Loucy (cell line): ENCODE measurements around the gene TAF4.

Experiments
- H2AFZ ChIP-seq: fragments of 200-600 bp; sonication (generic); 2 replicates; pipeline ENCODE4 v1.6.0; 2016; ENCODE audit warnings: antibody characterized with exemption, mild to moderate bottlenecking, low read length, moderate library complexity
- H3F3A ChIP-seq: fragments of 200-600 bp; 2 replicates; pipeline ENCODE4 v1.6.0; 2016; ENCODE audit warnings: antibody characterized with exemption, low read depth, mild to moderate bottlenecking
- H3K27me3 ChIP-seq: fragments of 200-600 bp; sonication (generic); 2 replicates; pipeline ENCODE4 v1.6.1; 2014; ENCODE audit warnings: low read length, mild to moderate bottlenecking; ENCODE audit not compliant: insufficient read depth, poor library complexity, severe bottlenecking
- H3K36me3 ChIP-seq: fragments of 200-600 bp; sonication (generic); 2 replicates; pipeline ENCODE4 v1.6.1; 2016; ENCODE audit warnings: low read length; ENCODE audit not compliant: insufficient read depth
- H3K4me1 ChIP-seq: fragments of 200-600 bp; sonication (generic); 2 replicates; pipeline ENCODE4 v1.5.1; 2014; ENCODE audit warnings: low read length, mild to moderate bottlenecking; ENCODE audit not compliant: insufficient read depth, poor library complexity, severe bottlenecking
- H3K4me2 ChIP-seq: fragments of 200-600 bp; sonication (generic); 2 replicates; pipeline ENCODE4 v1.6.0; 2014; ENCODE audit warnings: antibody characterized with exemption, low read length, low read depth, mild to moderate bottlenecking; ENCODE audit not compliant: poor library complexity, severe bottlenecking
- H3K4me3 ChIP-seq: fragments of 200-600 bp; sonication (generic); 2 replicates; pipeline ENCODE4 v1.5.1; 2014; ENCODE audit warnings: low read length, mild to moderate bottlenecking, mixed read lengths; ENCODE audit not compliant: poor library complexity, severe bottlenecking
- H3K79me2 ChIP-seq: fragments of 200-600 bp; sonication (generic); 2 replicates; pipeline ENCODE4 v1.6.1; 2014; ENCODE audit warnings: low read length; ENCODE audit not compliant: insufficient read depth
- H3K9ac ChIP-seq: fragments of 200-600 bp; sonication (generic); 2 replicates; pipeline ENCODE4 v1.6.0; 2014; ENCODE audit warnings: mild to moderate bottlenecking, low read depth, low read length, moderate library complexity; ENCODE audit not compliant: poor library complexity, severe bottlenecking
- H3K9me2 ChIP-seq: fragments of 200-600 bp; sonication (generic); replicated peaks from 2 replicates; pipeline ENCODE4 v1.6.1; 2016; ENCODE audit warnings: low read depth, low read length, mixed read lengths
- H3K9me3 ChIP-seq: fragments of 200-600 bp; sonication (generic); 2 replicates; pipeline ENCODE4 v1.6.1; 2014; ENCODE audit warnings: mild to moderate bottlenecking, antibody characterized with exemption, low read length, low read depth; ENCODE audit not compliant: insufficient read depth
- H4K20me1 ChIP-seq: fragments of 200-600 bp; sonication (generic); 2 replicates; pipeline ENCODE4 v1.6.0; 2014; ENCODE audit warnings: antibody characterized with exemption, low read length, mild to moderate bottlenecking; ENCODE audit not compliant: insufficient read depth, poor library complexity, severe bottlenecking
- EZH2phosphoT487 ChIP-seq: fragments of 200-600 bp; IDR thresholded peaks from 2 replicates; pipeline ENCODE4 v1.6.1; 2018; ENCODE audit warnings: antibody characterized with exemption, mild to moderate bottlenecking, moderate library complexity, borderline replicate concordance
- TF ChIP-seq, protein P1 (sequence below): fragments of 200-600 bp; sonication (generic); conservative IDR thresholded peaks from 2 replicates; pipeline ENCODE4 v1.5.1; 2014; ENCODE audit warnings: mild to moderate bottlenecking, antibody characterized with exemption, low read length

The TAF4 gene

DNA sequence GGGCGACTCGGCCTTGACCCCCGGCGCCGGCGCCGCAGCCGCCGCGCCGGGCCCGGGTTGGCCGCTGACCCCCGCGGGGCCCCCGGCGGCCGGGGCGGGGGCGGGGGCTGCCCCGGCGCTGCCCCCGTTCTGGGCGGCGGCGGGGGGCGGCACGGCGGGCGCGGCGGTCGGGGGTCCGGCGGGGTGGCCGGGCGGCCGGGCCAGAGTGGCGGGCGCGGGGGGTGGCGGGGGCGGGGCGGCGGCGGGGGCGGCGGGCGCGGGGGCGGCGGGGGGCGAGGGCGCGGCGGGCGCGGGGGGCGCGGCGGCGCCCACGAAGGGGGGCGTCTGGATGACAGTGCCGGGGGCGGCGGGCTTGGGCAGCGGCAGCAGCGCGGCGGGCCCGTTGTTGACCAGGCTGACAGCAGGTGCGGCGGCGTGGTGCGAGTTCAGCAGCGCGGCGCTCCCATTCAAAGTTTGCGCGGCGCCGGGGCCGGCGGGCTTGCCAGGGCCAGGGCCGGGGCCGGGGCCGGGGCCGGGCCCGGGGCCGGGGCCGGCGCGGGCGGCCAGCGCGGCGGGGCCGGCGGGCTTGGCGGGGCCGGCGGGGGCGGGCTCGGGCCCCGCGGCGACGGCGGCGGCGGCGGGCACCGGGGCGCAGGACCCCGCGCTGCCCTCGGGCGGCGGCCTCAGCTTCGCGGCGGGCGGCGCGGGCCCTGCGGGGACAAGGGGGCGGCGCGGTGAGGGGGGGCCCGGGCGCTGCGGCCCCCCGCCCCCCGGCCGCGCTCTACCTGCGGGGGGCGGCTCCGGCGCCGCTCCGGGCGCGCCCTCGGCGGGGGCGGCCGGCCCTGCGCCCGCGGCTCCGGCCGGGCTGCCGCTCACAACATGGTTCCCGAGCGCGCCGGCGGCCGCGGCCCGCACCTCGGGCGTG, 659 bp downstream of the TAF4 start:
- Histone ChIP-seq H3K9me3 (no peaks in the 10 kb centered on the region), H4K20me1 (peaks cover 44% of the 10 kb centered on the region), H3K4me1 (peaks cover 60% of the 10 kb centered on the region), H3K9ac (no peak overlapping the region), H3K4me2 (no peak overlapping the region), H3K9me2 (no peaks in the 10 kb centered on the region), H3K4me3 (peak overlapping the region; percentile 71), H3K27me3 (no peaks in the 10 kb centered on the region), H3F3A (peaks cover 4% of the 10 kb centered on the region; the same call in 1 of the 2 replicates), H3K36me3 (no peaks in the 10 kb centered on the region), H3K79me2 (peaks cover 60% of the 10 kb centered on the region), H2AFZ (no peak overlapping the region)
- no peak for TF ChIP-seq EZH2phosphoT487
- TF ChIP-seq, protein P1, sequence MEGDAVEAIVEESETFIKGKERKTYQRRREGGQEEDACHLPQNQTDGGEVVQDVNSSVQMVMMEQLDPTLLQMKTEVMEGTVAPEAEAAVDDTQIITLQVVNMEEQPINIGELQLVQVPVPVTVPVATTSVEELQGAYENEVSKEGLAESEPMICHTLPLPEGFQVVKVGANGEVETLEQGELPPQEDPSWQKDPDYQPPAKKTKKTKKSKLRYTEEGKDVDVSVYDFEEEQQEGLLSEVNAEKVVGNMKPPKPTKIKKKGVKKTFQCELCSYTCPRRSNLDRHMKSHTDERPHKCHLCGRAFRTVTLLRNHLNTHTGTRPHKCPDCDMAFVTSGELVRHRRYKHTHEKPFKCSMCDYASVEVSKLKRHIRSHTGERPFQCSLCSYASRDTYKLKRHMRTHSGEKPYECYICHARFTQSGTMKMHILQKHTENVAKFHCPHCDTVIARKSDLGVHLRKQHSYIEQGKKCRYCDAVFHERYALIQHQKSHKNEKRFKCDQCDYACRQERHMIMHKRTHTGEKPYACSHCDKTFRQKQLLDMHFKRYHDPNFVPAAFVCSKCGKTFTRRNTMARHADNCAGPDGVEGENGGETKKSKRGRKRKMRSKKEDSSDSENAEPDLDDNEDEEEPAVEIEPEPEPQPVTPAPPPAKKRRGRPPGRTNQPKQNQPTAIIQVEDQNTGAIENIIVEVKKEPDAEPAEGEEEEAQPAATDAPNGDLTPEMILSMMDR, result no peak

DNA sequence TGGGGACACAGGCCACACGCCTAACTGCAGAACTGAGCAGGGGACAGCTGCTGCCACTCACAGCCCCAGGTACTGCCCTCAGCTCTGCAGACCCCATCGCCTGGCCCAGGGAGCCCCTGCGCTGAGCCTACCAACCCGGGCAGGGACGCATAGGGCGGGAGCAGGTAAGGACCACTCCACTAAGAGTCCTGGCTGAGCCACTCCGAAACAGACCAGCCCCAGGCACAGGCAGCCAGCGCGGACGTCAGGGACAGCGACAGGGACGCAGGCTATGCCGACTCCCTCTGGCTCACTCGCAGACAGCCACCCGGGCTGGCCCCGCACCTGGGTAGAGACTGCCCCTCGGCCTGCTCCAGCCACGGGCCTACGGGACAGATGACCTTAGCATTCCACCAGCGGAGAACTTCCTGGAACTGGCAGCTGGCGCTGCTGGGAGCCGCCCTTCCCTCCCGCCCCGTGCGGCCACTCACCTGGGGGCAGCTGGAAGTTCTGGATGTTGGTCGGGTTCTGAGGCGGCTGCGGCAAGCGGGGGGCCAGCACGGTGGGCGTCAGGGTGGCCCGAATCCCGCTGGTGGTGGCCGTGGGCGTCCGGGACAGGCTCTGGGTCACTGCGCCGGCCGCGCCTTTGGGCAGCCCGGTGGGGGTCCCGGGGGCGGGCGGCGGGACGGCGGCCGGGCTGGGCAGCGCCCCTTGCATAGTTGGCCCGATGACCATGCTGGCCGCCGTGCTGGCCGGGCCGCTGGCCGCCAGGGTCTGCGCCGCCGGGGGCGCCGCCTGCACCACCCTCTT, 1.5 kb downstream of the TAF4 start:
- peaks cover 68% of the 10 kb centered on the region for H3K79me2 ChIP-seq

DNA sequence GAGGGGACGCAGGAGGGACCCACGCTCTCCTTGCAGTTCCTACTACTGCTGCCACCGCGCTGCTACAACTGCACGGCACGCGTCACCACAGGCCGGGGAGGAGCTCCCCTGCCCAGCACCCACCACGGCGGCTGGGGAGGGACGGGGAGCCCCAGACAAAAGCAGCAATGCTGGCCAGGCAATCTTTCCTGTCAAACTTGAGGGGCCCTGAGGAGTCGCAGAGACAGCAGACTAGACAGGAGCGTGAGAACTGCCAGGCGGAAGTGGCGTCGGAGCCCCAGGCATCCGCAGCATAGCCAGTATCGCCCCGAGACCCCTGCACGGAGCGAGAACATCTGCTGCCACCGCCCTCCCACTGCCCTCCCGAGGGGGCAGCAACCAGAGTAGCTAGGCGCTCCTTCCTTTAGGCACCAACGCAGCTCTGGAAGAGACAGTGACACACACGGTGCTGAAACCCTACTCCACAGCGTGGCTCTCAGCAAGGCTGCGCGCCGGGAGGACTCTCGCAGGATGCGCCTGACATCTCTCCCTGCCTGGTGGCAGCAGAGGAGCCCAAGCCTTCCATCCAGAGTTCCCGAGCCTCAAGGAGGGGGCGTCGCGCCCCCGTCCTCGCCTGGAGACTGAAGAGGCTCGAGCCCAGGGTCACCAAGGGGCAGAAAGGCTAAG, 2.2 kb downstream of the TAF4 start:
- Histone ChIP-seq H3K4me3 (peak overlapping the region; percentile 78), H3K4me2 (peak overlapping the region; percentile 93), H3K4me1 (peaks cover 62% of the 10 kb centered on the region), H3K9me2 (no peaks in the 10 kb centered on the region), H4K20me1 (peaks cover 55% of the 10 kb centered on the region), H3K9ac (peak overlapping the region; percentile 71), H3F3A (peaks cover 4% of the 10 kb centered on the region; the same call in 1 of the 2 replicates), H2AFZ (no peak overlapping the region), H3K36me3 (no peaks in the 10 kb centered on the region), H3K79me2 (peaks cover 73% of the 10 kb centered on the region), H3K9me3 (no peaks in the 10 kb centered on the region), H3K27me3 (no peaks in the 10 kb centered on the region)
- TF ChIP-seq, protein P1, result no peak
- no peak for TF ChIP-seq EZH2phosphoT487

More for the DNA sequence above, 1.5 kb downstream of the TAF4 start:
- no peak for TF ChIP-seq EZH2phosphoT487
- TF ChIP-seq, protein P1, result no peak
- Histone ChIP-seq H3K4me1 (peaks cover 63% of the 10 kb centered on the region), H3K9ac (peak overlapping the region; percentile 71), H3F3A (peaks cover 4% of the 10 kb centered on the region; the same call in 1 of the 2 replicates), H3K27me3 (no peaks in the 10 kb centered on the region), H2AFZ (no peak overlapping the region), H3K4me2 (peak overlapping the region; percentile 93), H3K9me3 (no peaks in the 10 kb centered on the region), H3K9me2 (no peaks in the 10 kb centered on the region), H3K36me3 (no peaks in the 10 kb centered on the region), H3K4me3 (peak overlapping the region; percentile 78), H4K20me1 (peaks cover 53% of the 10 kb centered on the region)
